DMS153 (cell line): ENCODE data around the gene OSBPL5.

ENCODE experiments used
- DNase-seq: peaks from one replicate; lab custom pipeline; 2025; lab: John Stamatoyannopoulos, UW

OSBPL5 gene

DNA sequence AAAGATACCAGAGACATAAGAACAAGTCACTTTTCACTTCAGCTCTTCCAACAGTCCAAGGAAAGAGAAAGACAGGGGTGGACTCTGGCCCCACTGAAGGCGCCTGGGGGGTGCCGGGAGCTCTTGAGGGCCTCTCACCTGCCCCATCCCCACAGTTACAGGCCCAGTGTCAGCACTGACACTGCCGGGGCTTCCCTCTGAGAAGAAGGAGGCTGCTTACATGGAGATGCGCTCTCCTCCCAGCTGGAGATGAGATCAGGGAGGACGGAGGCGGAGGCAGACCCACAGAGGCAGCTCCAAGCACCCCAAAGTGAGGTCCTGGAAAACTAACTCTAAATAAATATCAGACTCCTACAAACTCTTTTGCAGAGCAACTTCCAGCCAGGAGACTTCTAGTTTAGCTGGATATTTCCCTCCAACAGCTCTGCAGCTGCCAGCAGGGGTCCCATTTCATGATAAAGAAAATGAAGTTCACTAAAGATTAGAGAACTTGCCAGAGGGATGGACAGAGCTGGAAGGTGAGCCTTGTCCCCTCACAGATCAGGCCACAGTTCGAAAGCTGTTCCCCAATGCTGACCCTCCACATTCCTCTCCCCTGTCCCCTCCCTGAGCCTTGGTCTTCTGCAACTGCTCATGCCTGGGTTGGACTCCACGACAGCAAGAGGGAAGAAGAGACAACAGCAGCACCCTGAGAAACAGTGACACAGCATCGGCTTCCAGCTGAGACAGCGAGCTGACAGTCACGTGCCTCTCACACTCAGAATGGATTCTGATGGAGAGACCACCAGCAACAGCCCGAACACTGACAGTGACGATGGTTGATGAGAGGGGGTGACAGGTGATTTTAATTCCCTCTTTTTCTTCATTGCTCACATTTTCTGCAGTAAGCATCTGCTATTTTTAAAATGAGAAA, 113.7 kb downstream of the OSBPL5 start:
- no peak for DNase-seq

DNA sequence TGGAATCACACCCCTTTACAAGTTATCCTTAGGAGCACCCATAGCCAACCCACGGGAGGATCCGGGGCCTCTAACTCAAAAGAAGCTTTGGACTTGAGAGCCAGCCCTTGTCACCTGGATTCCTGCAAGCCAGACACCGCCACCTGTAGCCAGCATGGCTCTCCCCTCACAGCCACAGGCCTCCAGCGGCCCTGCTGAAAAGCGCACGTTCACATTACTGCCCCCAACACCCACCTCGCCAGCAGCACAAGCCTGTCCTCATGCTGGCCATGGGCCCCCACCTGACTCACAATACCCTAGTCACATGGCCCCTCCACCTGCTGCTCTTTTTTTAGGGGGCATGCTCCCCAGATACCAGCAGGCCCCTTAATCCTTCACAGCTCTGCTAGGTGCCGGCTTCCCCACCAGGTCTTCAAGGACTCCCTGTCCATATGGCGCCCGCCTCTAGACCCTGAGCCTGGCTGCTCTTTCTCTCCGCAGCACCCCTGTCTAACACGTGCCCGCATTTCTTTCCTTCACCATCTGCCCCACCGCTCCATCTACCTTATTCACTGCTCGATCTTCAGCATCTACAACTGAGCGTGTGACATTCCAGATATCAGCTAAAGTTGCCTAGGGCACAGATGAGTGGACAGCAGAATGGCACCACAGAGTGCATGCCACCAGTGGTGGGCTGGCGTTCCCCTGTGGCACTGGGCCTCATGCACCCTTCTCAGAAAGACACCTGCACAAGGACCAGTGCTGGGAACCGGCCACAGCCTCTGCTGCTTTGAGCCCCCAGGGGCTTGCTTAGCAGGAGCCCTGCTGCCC, 114.5 kb downstream of the OSBPL5 start:
- no peak for DNase-seq

DNA sequence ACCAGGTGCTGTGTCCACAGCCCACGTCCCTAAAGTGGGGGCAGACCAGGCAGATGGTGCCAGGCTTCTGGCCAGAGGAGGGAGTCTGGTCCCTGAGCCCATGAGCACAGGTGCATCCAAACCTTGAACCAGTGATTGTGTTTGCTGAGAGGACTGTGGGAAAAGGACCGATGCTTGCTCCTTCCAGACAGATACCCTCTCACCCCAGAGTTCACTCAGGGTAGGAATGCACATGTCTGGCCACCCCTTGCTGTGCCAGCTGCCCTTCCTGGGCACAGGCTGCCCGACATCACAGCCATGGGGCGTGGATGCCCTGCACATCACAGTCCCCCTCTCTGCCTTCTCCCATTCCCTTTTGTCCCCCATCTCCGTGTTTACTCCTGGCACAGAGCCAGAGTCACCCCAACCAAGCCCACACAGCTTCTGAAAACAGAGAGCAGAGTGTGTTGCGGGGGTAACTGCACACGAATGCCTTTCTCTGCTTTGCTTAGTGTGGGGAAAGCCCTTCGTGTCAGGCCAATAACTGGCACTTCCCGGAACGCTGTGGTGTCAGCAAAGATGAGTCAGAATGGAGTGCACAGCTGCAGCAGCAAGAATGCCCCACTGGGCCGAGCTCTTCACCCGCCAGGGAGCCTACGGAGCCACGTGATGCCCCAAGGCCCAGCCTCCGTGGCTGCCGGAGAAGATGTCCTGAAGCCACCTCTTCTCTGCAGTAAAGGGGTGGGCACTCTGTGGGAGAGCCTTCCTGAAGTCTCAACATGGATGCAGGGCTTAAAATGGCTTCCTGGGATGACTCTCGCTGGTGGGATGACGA, 115.5 kb downstream of the OSBPL5 start:
- DNase-seq, result peak; percentile 18

DNA sequence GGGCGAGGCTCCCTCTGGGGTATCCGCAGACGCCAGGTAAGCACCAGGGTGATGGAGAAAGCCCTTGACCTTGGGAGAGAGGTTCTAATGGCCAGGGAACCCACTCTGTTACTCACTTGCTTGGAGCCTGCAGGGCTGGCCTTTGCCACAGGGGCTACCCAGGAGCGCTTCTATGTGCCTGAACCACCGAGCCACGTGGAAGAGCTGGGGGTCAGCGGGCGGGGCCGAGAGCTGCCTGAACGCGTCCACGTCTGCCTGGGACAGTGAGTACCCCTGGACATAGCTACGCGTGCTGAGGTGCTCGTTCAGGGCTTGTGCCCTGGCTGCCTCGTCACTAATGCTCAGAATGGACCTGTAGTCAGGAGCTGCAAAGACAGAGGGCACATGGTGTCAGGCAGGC, 117.5 kb downstream of the OSBPL5 start:
- DNase-seq, result no peak

DNA sequence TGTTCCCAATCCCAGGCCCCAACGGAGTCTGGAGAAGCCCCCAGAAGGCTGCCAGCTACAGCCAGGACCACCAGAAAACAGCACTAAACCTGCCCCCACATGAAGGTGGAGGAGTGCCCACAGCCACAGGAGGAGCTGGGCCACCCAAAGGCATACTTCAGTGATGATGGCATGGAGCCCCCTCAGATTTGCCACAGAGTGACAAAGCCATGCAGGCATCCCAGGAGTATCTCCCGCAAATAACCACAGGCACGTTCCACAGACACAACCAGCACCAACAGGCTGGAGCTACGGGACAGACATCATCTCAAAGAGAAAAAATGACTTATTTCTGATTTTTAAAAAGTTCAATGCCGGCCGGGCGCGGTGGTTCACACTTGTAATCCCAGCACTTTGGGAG, 118.5 kb downstream of the OSBPL5 start:
- no peak for DNase-seq

DNA sequence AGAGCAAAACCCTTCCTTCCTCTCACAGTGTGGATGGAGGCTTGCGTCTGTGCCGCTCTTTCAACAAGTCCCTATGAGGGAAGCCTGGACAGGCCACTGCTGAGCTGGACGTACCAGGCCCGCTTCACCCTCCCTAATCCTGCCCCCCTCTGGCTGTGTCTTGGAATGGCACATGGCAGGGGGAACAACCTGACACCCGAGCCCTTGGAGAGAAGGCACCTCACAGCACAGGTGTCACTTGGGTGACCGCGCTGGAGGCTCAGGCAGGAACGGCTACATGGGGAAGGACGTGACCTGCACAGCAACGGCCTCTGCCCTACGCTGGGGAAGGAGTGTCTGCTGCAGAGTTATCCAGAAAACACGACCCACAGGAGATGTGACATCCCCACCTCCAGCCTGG, 118.9 kb downstream of the OSBPL5 start:
- DNase-seq, result no peak

DNA sequence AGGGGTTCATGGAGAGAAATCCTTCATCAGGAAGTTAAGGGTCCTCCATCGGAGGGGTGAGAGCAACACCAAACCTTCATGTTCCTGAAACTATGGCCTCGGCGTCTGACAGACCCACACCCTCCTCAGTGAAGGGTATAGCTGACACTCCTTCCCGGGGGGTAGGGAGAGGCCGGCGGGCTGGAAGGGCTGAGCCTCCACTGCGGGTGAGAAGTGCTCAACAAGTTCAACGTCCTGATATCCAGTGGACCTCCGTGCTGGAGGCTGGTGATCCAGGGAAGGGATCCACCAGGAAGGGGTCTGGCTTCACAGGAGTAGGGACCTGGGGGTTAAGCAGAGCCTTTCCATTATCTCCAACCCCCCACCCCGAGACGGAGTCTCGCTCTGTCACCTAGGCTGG, 120.2 kb downstream of the OSBPL5 start:
- no peak for DNase-seq

DNA sequence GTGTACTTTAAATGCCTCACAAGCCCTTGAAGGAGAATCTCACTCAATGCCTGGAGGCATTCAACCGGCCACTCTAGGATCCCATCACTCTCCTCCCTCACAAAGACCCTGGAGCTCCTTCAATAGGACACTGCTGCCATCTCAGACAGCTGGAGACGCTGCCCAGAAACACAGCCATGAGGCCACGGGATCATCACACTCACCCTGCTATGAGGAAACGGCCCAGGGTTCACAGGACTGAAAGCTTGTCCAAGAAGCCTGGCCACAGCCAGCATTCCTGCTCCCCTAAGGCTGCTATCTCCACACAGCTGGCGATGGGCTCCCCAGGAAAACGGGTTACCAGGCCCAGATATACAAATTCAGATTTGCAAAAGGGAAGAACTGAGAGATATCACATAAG, 121.1 kb downstream of the OSBPL5 start:
- DNase-seq, result no peak

DNA sequence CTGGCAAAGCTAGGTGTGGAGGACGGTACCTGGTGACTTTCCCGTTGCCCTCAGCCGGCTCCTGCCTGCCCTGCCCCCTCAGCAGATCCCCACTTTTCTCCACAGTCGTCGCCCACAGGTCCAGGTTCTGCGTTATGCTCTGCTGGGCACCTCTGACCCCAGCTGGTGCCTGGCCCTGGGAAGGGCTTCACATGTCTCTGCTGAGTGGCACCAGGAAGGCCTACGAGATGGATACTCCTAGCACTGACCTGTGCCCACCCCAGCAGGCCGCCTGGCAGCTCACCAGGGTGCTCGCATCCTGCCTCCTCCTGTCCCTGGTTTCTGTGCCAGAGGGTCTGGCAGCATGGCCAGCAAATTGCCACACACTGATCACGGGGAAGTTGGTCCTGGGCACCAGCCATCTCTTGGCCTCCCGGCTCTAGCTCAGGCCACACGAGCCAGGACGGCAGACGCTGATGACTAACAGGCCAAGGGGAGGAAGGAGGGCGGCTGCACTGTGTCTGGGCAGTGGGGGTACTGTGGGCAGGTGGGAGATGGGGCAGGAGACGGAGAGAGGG, 121.7 kb downstream of the OSBPL5 start:
- no peak for DNase-seq

DNA sequence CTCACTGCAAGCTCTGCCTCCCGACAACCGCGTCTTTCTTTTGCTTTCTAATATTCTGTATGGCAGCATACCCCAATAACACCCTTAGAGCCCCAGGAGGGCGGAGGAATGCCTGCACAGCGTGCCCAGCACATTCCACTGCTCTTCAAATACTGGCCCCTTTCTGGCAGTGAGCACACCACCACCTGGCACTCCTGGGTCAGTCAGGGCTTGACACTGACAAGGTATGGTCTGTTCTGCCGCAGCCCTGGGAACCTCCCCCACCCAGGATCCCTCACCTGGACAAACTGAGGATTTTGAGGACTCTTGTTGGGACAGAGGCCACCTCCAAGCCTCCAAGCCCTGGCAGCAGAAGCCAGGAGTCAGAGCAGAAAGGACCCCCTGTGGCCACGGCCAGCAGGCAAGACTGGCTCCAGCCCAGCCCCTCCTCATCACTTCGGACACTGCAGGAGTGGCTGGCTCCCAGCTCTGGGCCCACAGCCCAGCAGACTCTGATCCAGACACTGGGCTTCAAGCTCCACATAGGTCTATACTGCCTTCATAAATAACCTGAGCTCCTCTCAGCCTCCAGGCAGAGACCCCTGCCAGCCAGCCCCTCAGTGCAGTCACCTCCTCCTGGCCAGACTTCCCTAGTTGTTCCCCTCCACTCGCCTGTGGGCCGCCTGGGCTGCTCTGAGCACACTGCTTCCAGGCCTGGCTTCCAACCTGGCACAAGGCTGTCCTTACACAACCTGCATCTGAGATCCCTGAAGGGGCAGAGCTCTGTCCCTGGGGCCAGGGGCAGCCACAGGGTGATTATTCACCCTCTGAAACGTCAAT, 122.4 kb downstream of the OSBPL5 start:
- no peak for DNase-seq

DNA sequence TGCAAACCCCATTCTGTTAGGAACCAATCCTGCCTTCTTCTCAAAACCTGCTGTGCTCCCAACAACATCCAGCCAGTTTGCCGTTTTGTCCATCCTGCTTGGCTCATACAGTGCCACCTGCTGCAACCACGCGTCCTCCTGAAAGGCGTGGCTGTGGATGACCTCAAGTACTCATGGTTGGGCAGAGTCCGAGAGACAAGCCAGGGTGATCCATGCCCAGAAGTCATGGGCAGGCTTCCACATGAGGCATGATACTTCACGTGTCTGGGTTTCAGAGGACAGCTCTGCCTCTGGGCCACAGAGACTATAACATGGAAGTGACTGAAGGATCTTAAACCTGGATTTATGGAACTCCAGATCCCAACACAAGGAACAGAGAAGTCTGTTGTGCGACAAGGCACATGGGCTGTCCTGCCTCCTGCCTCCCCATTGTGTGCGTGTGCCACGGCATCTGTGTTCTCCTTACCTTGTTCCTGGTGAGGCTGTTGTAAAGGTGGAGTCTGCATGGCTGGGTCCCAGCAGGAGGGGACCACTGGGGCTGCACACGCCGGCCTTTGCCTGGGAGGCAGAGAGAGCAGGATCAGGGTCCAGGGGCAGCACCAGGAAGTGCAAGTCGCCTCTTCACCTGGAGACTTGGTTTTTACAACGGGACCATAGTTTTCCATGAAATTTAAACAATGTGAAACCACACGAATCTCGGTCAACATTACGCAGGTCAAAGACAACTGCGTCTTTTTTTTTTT, 123.2 kb downstream of the OSBPL5 start:
- no peak for DNase-seq

DNA sequence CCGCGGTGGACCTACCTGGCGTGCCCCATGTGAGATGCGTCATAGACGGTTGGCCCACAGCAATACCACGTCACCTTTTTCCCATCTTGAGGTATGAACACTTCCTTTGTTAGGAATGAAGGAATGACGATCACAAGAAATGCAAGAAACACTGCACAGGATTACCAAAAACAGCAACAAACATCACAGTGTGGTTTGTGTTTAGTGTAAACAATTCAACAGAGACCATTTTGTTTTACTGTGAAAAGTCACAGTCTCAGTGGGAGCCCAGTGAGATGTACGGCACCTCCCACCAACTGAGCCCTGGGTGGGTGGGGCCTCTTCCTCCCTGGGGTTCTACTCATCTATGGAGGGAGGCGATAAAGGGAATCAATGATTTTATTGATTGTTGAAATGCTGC, 124.2 kb downstream of the OSBPL5 start:
- no peak for DNase-seq

DNA sequence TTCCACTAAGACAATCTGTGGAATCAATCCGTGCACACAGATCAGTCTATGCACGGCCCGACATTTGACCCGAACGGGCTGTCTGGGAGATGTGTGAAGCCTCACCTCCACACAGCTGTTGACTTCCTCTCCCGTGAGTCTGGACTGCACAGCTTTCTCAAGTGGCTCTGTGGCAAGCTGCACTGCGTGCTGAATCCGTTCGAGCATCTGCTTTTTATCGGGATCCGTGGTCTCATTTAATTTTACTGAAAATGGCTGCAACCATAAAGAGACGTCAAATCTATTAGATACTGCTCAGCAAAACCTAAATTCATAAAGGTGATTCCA, 127.2 kb downstream of the OSBPL5 start:
- DNase-seq, result no peak
